Mammary epithelial cell (primary cell): ENCODE measurements around the gene INPP5D.

Experiments used
- CTCF ChIP-seq, 2 donors: IDR thresholded peaks in 1 of 2; conservative IDR thresholded peaks in 1 of 2; 2 replicates each; pipeline ENCODE4 v1.5.1; 2011 to 2012; ENCODE audit warnings: inconsistent platforms in 2 of 2, low read length in 2 of 2, mild to moderate bottlenecking in 2 of 2, control low read depth in 1 of 2, low read depth in 1 of 2; ENCODE audit not compliant: insufficient read depth in 1 of 2; ENCODE audit errors: extremely low read depth in 1 of 2
- EZH2 ChIP-seq: IDR thresholded peaks from 2 replicates; pipeline ENCODE4 v1.6.1; 2012; ENCODE audit warnings: low read length, inconsistent platforms, borderline replicate concordance

- TF ChIP-seq CTCF (conservative IDR thresholded peaks at IDR 0.05 in 1 of 2, IDR thresholded peaks at IDR 0.05 in 1 of 2; ENCODE audit: extremely low read depth in 1 of 2, insufficient read depth in 1 of 2, low read depth in 1 of 2, low read length in 2 of 2) (no peak), EZH2 (no peak)
These were observed 61.7 kb downstream of the INPP5D start for GRCh38 chr2:233121856-233122255.
